Lower lobe of right lung (tissue), 2 donors: ENCODE data around the gene KCNG1. TPM values are rescaled to one million over a fixed set of nuclear protein-coding genes. Genes with fewer than 3 reads are reported as not detected.

Experiments used
- ATAC-seq, 2 donors: fragments of 200-7000 bp; cut with Tn5 transposase; one replicate each; pipeline ENCODE4 v1.9.1; 2020 to 2022; ENCODE audit warnings: mild to moderate bottlenecking in 2 of 2, moderate library complexity in 2 of 2
- DNase-seq: peaks from one replicate; pipeline ENCODE4 v3.0.0-alpha.2; 2020
- H3K27ac ChIP-seq: fragments of 200-600 bp; one replicate; pipeline ENCODE4 v1.8.0; 2022
- H3K27me3 ChIP-seq: fragments of 200-600 bp; one replicate; pipeline ENCODE4 v1.8.0; 2022; ENCODE audit warnings: low read depth
- H3K36me3 ChIP-seq: fragments of 200-600 bp; one replicate; pipeline ENCODE4 v1.8.0; 2022; ENCODE audit warnings: mild to moderate bottlenecking
- H3K4me1 ChIP-seq: fragments of 200-600 bp; one replicate; pipeline ENCODE4 v1.8.0; 2022
- H3K4me3 ChIP-seq: fragments of 200-600 bp; one replicate; pipeline ENCODE4 v1.8.0; 2022; ENCODE audit warnings: mild to moderate bottlenecking
- H3K9me3 ChIP-seq: fragments of 200-600 bp; one replicate; pipeline ENCODE4 v1.8.0; 2022
- intact Hi-C: fragments of 100-400 bp; cut with DNase I; formaldehyde crosslinking; loops from one replicate; pipeline ENCODE4 v1.11.0; 2022
- total RNA-seq: library from RNA; stranded (reverse); fragmentation: NEBNext Ultra II Directional; extraction: Animal tissue kit (Norgen Biotek cat#: 25700); gene quantifications from one replicate; pipeline ENCODE4 v1.2.1, GENCODE V29; 2021
- TF ChIP-seq, protein P1 (sequence below): fragments of 200-600 bp; IDR thresholded peaks from one replicate; pipeline ENCODE4 v1.8.0; 2022; ENCODE audit warnings: antibody characterized with exemption, mild to moderate bottlenecking
- donor health status: DM: no; HTN: yes; CAD: no; lungs with severe emphysema.

KCNG1 gene
- total RNA-seq, 1 donor from 2014 or later, result not detected

DNA sequence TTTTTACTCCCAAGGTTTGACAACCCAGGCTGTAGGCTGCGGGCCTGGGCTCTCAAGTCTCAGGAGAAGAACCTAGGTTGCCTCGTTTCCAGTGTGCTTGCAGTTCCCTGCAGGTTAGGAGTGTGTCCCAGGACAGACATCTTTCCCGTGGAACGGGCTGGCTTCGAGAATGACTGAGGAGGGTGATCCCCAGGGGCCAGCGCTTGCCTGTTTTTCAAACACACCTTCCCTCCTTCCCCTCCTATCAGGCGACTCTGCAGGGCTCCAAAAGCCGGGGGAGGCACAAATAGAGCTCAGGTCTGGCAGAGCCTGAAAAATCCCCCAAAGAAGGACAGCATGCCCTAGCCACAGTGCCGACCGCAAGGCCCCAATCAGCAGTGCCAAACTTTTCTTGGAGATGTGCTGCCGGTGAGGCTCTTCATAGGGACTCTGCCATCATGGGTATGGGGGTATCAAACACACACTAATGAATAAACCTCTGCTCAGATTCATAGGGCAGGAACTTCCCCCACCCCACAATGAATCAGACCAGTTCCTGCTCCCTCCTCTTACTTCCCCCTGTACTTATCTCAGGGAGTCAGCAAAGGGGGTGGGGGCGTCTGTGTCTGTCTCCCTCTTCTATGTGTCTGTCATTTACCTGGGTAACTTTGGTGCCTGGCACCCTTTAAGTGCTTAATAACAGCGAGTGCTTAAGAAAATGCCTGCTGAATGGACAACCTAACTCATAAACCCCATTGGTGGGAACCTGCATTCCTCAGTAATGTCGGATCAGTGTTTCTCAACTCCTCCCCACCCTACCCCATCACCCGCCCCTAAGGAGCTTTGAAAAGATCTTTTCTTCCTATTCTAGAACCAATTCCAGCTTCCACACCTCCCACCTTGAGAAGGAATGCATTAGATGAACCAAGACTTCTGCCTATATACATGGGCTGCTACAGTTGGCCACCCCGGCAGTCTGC, 1.6 kb downstream of the KCNG1 start:
- Histone ChIP-seq H3K4me3 (no peak overlapping the region), H3K9me3 (no peaks in the 10 kb centered on the region), H3K36me3 (no peaks in the 10 kb centered on the region), H3K27me3 (peaks cover 68% of the 10 kb centered on the region), H3K27ac (no peak overlapping the region), H3K4me1 (peaks cover 15% of the 10 kb centered on the region)
- intact Hi-C loops, result no loop called here
- TF ChIP-seq, protein P1, sequence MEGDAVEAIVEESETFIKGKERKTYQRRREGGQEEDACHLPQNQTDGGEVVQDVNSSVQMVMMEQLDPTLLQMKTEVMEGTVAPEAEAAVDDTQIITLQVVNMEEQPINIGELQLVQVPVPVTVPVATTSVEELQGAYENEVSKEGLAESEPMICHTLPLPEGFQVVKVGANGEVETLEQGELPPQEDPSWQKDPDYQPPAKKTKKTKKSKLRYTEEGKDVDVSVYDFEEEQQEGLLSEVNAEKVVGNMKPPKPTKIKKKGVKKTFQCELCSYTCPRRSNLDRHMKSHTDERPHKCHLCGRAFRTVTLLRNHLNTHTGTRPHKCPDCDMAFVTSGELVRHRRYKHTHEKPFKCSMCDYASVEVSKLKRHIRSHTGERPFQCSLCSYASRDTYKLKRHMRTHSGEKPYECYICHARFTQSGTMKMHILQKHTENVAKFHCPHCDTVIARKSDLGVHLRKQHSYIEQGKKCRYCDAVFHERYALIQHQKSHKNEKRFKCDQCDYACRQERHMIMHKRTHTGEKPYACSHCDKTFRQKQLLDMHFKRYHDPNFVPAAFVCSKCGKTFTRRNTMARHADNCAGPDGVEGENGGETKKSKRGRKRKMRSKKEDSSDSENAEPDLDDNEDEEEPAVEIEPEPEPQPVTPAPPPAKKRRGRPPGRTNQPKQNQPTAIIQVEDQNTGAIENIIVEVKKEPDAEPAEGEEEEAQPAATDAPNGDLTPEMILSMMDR, result no peak
- ATAC-seq, result no peak
- DNase-seq, result no peak

DNA sequence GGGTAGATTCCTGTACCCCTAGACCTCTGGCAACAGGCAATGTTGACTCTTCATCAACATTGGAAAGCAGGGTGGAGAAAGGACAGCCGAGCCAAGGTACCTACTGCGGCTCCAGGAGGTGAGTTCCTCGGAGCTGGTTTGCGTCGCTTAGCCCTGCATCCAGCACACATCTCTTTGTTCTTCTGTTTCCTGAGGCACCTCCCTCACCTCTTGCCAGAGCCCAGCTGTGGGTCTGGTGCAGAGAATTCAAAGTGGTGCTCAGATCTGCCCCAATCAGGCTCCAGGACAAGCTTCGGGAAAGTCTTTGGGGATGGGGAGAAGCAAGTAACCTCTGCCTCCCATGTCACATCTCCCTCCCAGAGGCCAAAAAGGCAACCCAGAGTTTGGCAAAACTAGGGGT, 2.2 kb downstream of the KCNG1 start:
- Histone ChIP-seq H3K4me3 (no peak overlapping the region), H3K27me3 (peaks cover 66% of the 10 kb centered on the region), H3K9me3 (no peaks in the 10 kb centered on the region), H3K4me1 (peaks cover 15% of the 10 kb centered on the region), H3K36me3 (no peaks in the 10 kb centered on the region), H3K27ac (no peak overlapping the region)
- ATAC-seq, result no peak
- intact Hi-C loops, result no loop called here
- no peak for DNase-seq
- TF ChIP-seq, protein P1, result no peak

DNA sequence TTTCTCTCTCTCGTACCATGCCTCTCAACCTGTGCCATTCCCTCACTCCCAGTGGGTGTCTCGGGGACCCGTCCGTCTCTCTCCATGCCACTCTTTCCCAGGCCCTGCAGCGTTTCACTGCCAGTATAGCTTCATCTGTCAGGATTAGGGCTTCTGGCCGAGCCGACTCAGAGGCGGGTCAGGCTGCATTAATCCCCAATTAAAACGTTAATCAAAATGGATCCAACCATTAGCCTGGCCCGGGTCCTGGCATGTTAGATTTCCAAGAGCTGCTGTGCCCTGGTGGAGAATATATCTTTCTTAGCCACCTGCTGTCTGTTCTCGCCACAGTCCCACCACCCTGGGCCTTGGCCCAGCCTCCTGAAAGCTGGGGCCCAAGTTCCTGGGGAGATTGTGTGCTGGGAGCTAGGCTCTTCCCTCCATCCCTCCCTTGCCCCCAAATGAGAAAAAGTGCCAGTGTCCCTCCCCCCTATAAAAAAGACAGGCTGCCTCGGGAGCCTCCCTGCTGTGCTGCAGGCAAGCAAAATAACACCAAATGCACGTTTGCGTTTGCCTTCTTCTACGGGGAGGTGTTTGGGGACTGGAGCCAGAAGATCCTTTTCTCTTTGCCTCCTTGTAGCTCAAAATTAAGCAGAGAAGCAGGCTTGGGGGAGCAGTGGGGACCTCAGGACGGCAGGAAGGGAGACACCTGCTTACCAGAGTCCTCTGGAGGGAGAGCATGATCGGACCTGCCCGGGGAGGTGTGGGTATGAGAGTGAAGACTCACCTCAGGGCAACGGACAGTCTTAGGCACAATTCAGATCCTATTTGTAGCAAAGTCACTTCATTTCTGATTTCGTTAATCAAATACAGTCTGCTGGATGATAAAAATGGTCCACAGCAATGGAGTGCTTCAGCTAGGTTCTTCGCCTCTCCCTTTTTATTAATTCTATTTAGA, 3.0 kb downstream of the KCNG1 start:
- H3K4me1 ChIP-seq, result peaks cover 15% of the 10 kb centered on the region
- no peak overlapping the region for H3K4me3 ChIP-seq
- no peak overlapping the region for H3K27ac ChIP-seq
- TF ChIP-seq, protein P1, result no peak
- no peaks in the 10 kb centered on the region for H3K9me3 ChIP-seq
- no peak for DNase-seq
- intact Hi-C loops, result no loop called here
- no peaks in the 10 kb centered on the region for H3K36me3 ChIP-seq
- no peak for ATAC-seq
- peaks cover 62% of the 10 kb centered on the region for H3K27me3 ChIP-seq

DNA sequence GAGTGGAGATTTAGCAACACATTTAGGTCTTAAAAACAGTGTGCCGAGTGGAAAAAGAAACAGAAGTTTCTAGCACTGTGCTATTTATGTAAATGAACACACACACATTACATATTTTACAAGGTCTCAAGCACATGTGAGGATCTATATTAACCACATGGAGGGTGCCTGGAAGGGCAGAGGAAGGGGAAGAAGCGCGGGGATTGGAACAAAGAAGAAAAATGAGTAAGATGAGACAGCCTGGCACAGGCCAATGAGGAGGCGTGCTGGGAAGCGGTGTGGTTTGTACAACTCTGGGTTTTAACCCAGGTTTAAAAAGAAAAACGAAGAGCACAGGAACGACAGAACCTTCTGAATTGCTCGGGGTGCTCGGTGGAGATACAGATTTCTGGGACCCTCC, 5.7 kb downstream of the KCNG1 start:
- no peak for DNase-seq
- TF ChIP-seq, protein P1, result no peak
- intact Hi-C loops, result no loop called here
- ATAC-seq, result no peak
- peaks cover 40% of the 10 kb centered on the region for H3K27me3 ChIP-seq
- H3K9me3 ChIP-seq, result no peaks in the 10 kb centered on the region
- H3K27ac ChIP-seq, result no peak overlapping the region
- no peak overlapping the region for H3K4me3 ChIP-seq
- peaks cover under 1% of the 10 kb centered on the region for H3K4me1 ChIP-seq
- H3K36me3 ChIP-seq, result no peaks in the 10 kb centered on the region

DNA sequence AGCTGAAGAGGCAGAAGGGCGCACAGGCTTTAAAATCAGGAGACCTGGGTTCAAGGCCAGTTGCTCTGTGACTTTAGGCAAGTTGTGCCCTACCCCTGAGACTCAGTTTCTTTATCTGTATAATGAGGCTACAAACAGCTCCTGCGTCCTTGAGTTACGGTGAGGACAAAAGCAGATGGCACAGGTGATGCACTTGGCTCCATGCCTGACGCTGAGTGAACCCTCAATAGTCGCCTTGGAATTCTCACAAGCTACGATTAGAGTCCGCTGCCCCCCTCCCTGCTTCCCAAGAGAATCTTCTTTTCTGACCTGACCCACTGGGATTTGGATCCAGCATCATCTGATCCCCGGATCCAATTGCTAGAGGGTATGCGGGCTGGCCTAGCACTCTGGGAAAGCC, 6.4 kb downstream of the KCNG1 start:
- Histone ChIP-seq H3K27ac (no peak overlapping the region), H3K27me3 (peaks cover 32% of the 10 kb centered on the region), H3K4me1 (no peaks in the 10 kb centered on the region), H3K9me3 (no peaks in the 10 kb centered on the region), H3K4me3 (no peak overlapping the region), H3K36me3 (no peaks in the 10 kb centered on the region)
- ATAC-seq (no peak), DNase-seq (no peak)
- TF ChIP-seq, protein P1, result no peak
- intact Hi-C loops, result no loop called here
